Activated CD4-positive, alpha-beta T cell treated with anti-CD3 and anti-CD28 coated beads, Interleukin-2, amount 50 U/mL, for 16 hours (primary cell): ENCODE results near the gene GALNT17.

ENCODE experiments used
- DNase-seq: peaks from one replicate; pipeline ENCODE4 v3.0.0-alpha.2; 2020

GALNT17 gene

GRCh38 chr7:71645836-71646235 lies 513.9 kb downstream of the GALNT17 start:
- DNase-seq: no peak

- DNase-seq: no peak
Measured at GRCh38 chr7:71649812-71650211, 517.9 kb downstream of the GALNT17 start.

- no peak for DNase-seq
Measured at GRCh38 chr7:71650653-71651337, 518.9 kb downstream of the GALNT17 start.

GRCh38 chr7:71652510-71652909 lies 520.6 kb downstream of the GALNT17 start:
- no peak for DNase-seq

- DNase-seq: no peak
Measured at GRCh38 chr7:71657386-71657785, 525.4 kb downstream of the GALNT17 start.

GRCh38 chr7:71659622-71660021 lies 527.7 kb downstream of the GALNT17 start:
- DNase-seq: no peak

GRCh38 chr7:71661671-71662224 lies 529.8 kb downstream of the GALNT17 start:
- DNase-seq: no peak

GRCh38 chr7:71665716-71666115 lies 533.8 kb downstream of the GALNT17 start:
- no peak for DNase-seq

GRCh38 chr7:71668572-71668971 lies 536.6 kb downstream of the GALNT17 start:
- no peak for DNase-seq

GRCh38 chr7:71679480-71679879 lies 547.5 kb downstream of the GALNT17 start:
- DNase-seq: no peak

- DNase-seq: no peak
Measured at GRCh38 chr7:71682181-71682580, 550.2 kb downstream of the GALNT17 start.

GRCh38 chr7:71682841-71683781 lies 551.2 kb downstream of the GALNT17 start:
- DNase-seq: no peak

GRCh38 chr7:71687286-71687685 lies 555.3 kb downstream of the GALNT17 start:
- no peak for DNase-seq

GRCh38 chr7:71687831-71688599 lies 556.1 kb downstream of the GALNT17 start:
- DNase-seq: no peak

- no peak for DNase-seq
Measured at GRCh38 chr7:71691538-71691937, 559.6 kb downstream of the GALNT17 start.

- DNase-seq: no peak
Measured at GRCh38 chr7:71694665-71695064, 562.7 kb downstream of the GALNT17 start.

GRCh38 chr7:71695186-71695585 lies 563.2 kb downstream of the GALNT17 start:
- no peak for DNase-seq

GRCh38 chr7:71696511-71696910 lies 564.6 kb downstream of the GALNT17 start:
- DNase-seq: no peak

GRCh38 chr7:71697400-71697799 lies 565.5 kb downstream of the GALNT17 start:
- DNase-seq: no peak

GRCh38 chr7:71705217-71705616 lies 573.3 kb downstream of the GALNT17 start:
- no peak for DNase-seq

GRCh38 chr7:71705901-71706596 lies 574.1 kb downstream of the GALNT17 start:
- no peak for DNase-seq

- DNase-seq: no peak
Measured at GRCh38 chr7:71706597-71706975, 574.6 kb downstream of the GALNT17 start.
